HAP-1 (cell line): Measurements from ENCODE around the gene PMM2.

Experiments used
- DNase-seq, 2 experiments: peaks; one replicate each; pipeline ENCODE4 v3.0.0-alpha.2; 2016 to 2020; ENCODE audit warnings: low spot score in 2 of 2
- H3K27me3 ChIP-seq: fragments of 250-450 bp; sonication (Bioruptor Pico); 2 replicates; pipeline ENCODE4 v1.5.1; 2020; ENCODE audit warnings: low read depth, mild to moderate bottlenecking, moderate library complexity
- H3K36me3 ChIP-seq: fragments of 250-450 bp; sonication (Bioruptor Pico); replicated peaks from 2 replicates; pipeline ENCODE4 v1.5.1; 2020; ENCODE audit warnings: mild to moderate bottlenecking
- H3K4me1 ChIP-seq: fragments of 250-450 bp; sonication (Bioruptor Pico); 2 replicates; pipeline ENCODE4 v1.5.1; 2020; ENCODE audit warnings: mild to moderate bottlenecking
- H3K4me3 ChIP-seq: fragments of 250-450 bp; sonication (Bioruptor Pico); 2 replicates; pipeline ENCODE4 v1.5.1; 2020; ENCODE audit warnings: mild to moderate bottlenecking, moderate library complexity
- H3K9me3 ChIP-seq: fragments of 250-450 bp; sonication (Bioruptor Pico); 2 replicates; pipeline ENCODE4 v1.5.1; 2020; ENCODE audit warnings: mild to moderate bottlenecking, moderate library complexity
- in situ Hi-C: fragments of 300-500 bp; cut with MboI; formaldehyde crosslinking; loops from 3 replicates; pipeline ENCODE4 v1.14.3; 2020; ENCODE audit warnings: low sequenced_read_pairs, inconsistent platforms, mixed read lengths

The PMM2 gene

GRCh38 chr16:8880839-8881510 is 83.3 kb downstream of the PMM2 start:
- in situ Hi-C loops, result loop anchor here (5.0 kb wide), 1 partner anchor 314 kb away; no protein-coding TSS in a partner anchor
- H3K4me1 ChIP-seq, result no peaks in the 10 kb centered on the region
- H3K36me3 ChIP-seq, result no peaks in the 10 kb centered on the region
- no peak overlapping the region for H3K4me3 ChIP-seq
- no peak for DNase-seq
- no peaks in the 10 kb centered on the region for H3K9me3 ChIP-seq
- H3K27me3 ChIP-seq, result no peaks in the 10 kb centered on the region

GRCh38 chr16:8882041-8882617 is 84.5 kb downstream of the PMM2 start, which contains the start of gene LITAFD:
Gene LITAFD (plus strand): TSS chr16:8882351. CDS start chr16:8884356, 2,005 bp downstream.
- Histone ChIP-seq H3K4me3 (no peak within 1 kb of the TSS), H3K27me3 (no peaks in the 10 kb centered on the region), H3K4me1 (no peaks in the 10 kb centered on the region), H3K9me3 (no peaks in the 10 kb centered on the region), H3K36me3 (no peaks in the 10 kb centered on the region; the same call in 1 of the 2 replicates)
- in situ Hi-C loops, result loop anchor here (5.0 kb wide), 1 partner anchor 315 kb away; no protein-coding TSS in a partner anchor
- DNase-seq, result no peak

- no peak overlapping the region for H3K4me3 ChIP-seq
- in situ Hi-C loops, result loop anchor here (5.0 kb wide), 1 partner anchor 316 kb away; no protein-coding TSS in a partner anchor
- no peaks in the 10 kb centered on the region for H3K27me3 ChIP-seq
- no peaks in the 10 kb centered on the region; the same call in 1 of the 2 replicates for H3K36me3 ChIP-seq
- no peaks in the 10 kb centered on the region for H3K4me1 ChIP-seq
- H3K9me3 ChIP-seq, result no peaks in the 10 kb centered on the region
- no peak for DNase-seq
Measured at GRCh38 chr16:8882725-8883377, 85.2 kb downstream of the PMM2 start.

- Histone ChIP-seq H3K4me3 (no peak overlapping the region), H3K9me3 (no peaks in the 10 kb centered on the region), H3K36me3 (peaks cover 15% of the 10 kb centered on the region), H3K4me1 (no peaks in the 10 kb centered on the region), H3K27me3 (no peaks in the 10 kb centered on the region)
- in situ Hi-C loops, result no loop called here
- DNase-seq, result no peak
Measured at GRCh38 chr16:8885674-8886592, 88.3 kb downstream of the PMM2 start.

GRCh38 chr16:8886593-8887430 is 89.2 kb downstream of the PMM2 start:
- Histone ChIP-seq H3K4me1 (no peaks in the 10 kb centered on the region), H3K4me3 (no peak overlapping the region), H3K9me3 (no peaks in the 10 kb centered on the region), H3K27me3 (no peaks in the 10 kb centered on the region), H3K36me3 (peaks cover 24% of the 10 kb centered on the region)
- DNase-seq, result no peak
- in situ Hi-C loops, result no loop called here

- Histone ChIP-seq H3K9me3 (no peaks in the 10 kb centered on the region), H3K4me1 (no peaks in the 10 kb centered on the region)
- in situ Hi-C loops, result no loop called here
Measured at GRCh38 chr16:8887431-8887765, 89.8 kb downstream of the PMM2 start.

GRCh38 chr16:8887952-8888560 is 90.4 kb downstream of the PMM2 start:
- DNase-seq, result no peak
- Histone ChIP-seq H3K4me3 (no peak overlapping the region), H3K27me3 (no peaks in the 10 kb centered on the region), H3K4me1 (no peaks in the 10 kb centered on the region), H3K36me3 (peaks cover 36% of the 10 kb centered on the region), H3K9me3 (no peaks in the 10 kb centered on the region)
- in situ Hi-C loops, result no loop called here

More at GRCh38 chr16:8887431-8887765, 89.8 kb downstream of the PMM2 start:
- peaks cover 30% of the 10 kb centered on the region for H3K36me3 ChIP-seq
- no peak overlapping the region for H3K4me3 ChIP-seq
- no peak for DNase-seq
- no peaks in the 10 kb centered on the region for H3K27me3 ChIP-seq

- H3K9me3 ChIP-seq, result no peaks in the 10 kb centered on the region
- H3K4me3 ChIP-seq, result no peak overlapping the region
- H3K36me3 ChIP-seq, result peaks cover 48% of the 10 kb centered on the region
- no peaks in the 10 kb centered on the region for H3K4me1 ChIP-seq
- no peak for DNase-seq
- H3K27me3 ChIP-seq, result no peaks in the 10 kb centered on the region
- in situ Hi-C loops, result no loop called here
Measured at GRCh38 chr16:8888951-8889892, 91.6 kb downstream of the PMM2 start.

- DNase-seq, result no peak
- Histone ChIP-seq H3K4me1 (no peaks in the 10 kb centered on the region), H3K9me3 (no peaks in the 10 kb centered on the region), H3K36me3 (peaks cover 56% of the 10 kb centered on the region), H3K27me3 (no peaks in the 10 kb centered on the region), H3K4me3 (no peak overlapping the region)
- in situ Hi-C loops, result no loop called here
Measured at GRCh38 chr16:8889893-8890548, 92.4 kb downstream of the PMM2 start.

- H3K27me3 ChIP-seq, result no peaks in the 10 kb centered on the region
- H3K9me3 ChIP-seq, result no peaks in the 10 kb centered on the region
- peaks cover 61% of the 10 kb centered on the region for H3K36me3 ChIP-seq
- DNase-seq, result no peak
- in situ Hi-C loops, result no loop called here
- no peaks in the 10 kb centered on the region for H3K4me1 ChIP-seq
- no peak overlapping the region for H3K4me3 ChIP-seq
Measured at GRCh38 chr16:8890549-8890921, 92.9 kb downstream of the PMM2 start.

GRCh38 chr16:8892101-8892575 is 94.5 kb downstream of the PMM2 start:
- in situ Hi-C loops, result no loop called here
- Histone ChIP-seq H3K27me3 (no peaks in the 10 kb centered on the region), H3K4me3 (no peak overlapping the region), H3K36me3 (peaks cover 75% of the 10 kb centered on the region), H3K4me1 (no peaks in the 10 kb centered on the region), H3K9me3 (no peaks in the 10 kb centered on the region)
- no peak for DNase-seq
